K562 (cell line): ENCODE measurements around the gene SCYL3. TPM values are rescaled to one million over a fixed set of nuclear protein-coding genes. Genes with fewer than 3 reads are reported as not detected.

ENCODE experiments used
- ATAC-seq: fragments of 200-7000 bp; cut with Tn5 transposase; 3 replicates; pipeline ENCODE4 v1.9.1; 2020; ENCODE audit warnings: moderate library complexity
- Bru-seq: library from RNA; stranded (reverse); fragments of 400-500 nt; gene quantifications from one replicate; lab custom pipeline; 2021; lab: Mats Ljungman, UMichigan
- BruChase-seq, 2 experiments: library from RNA; stranded (reverse); fragments of 400-500 nt; gene quantifications; one replicate each; lab custom pipeline; 2021; lab: Mats Ljungman, UMichigan
- BruUV-seq: library from RNA; stranded (reverse); fragments of 400-500 nt; replicated peaks from 2 replicates; lab custom pipeline; 2021; lab: Mats Ljungman, UMichigan
- CTCF ChIA-PET: fragments of 300-600 bp; formaldehyde crosslinking; extraction: SDS; loops from one replicate; lab custom pipeline; 2021; ENCODE audit warnings: low intra/inter-chr PET ratio; lab: Yijun Ruan, JAX
- POLR2A ChIA-PET: fragments of 300-600, 350-650 bp; sonication (Branson Sonifier 250); formaldehyde crosslinking; extraction: SDS; loops from one replicate; lab custom pipeline; 2021; ENCODE audit warnings: antibody characterized with exemption, inconsistent platforms; lab: Yijun Ruan, JAX
- DNase-seq, 4 experiments: peaks; one replicate each; pipeline versions ENCODE4 v3.0.0 to v3.0.0-alpha.2; 2011 to 2018; ENCODE audit warnings: low spot score in 3 of 4, mixed read lengths in 3 of 4; ENCODE audit errors: extremely low read depth in 1 of 4
- FAIRE-seq: peaks from 2 replicates; lab custom pipeline; 2011; peaks lifted over from hg19 to GRCh38; lab: Jason Lieb, UNC
- H2AFZ ChIP-seq: 2 replicates; pipeline ENCODE4 v1.6.0; 2011; ENCODE audit warnings: low read depth, low read length, control low read depth, inconsistent platforms
- H3K27ac ChIP-seq: fragments of 200-600 bp; 3 replicates; pipeline ENCODE4 v1.8.0; 2011; ENCODE audit warnings: low read depth, mild to moderate bottlenecking, control low read depth, inconsistent platforms, low read length, moderate library complexity, mixed read lengths; ENCODE audit errors: extremely low read depth
- H3K27me3 ChIP-seq, 2 experiments: fragments of 300-600 bp in 1 of 2; 2 replicates in 1 of 2; 3 replicates in 1 of 2; pipeline versions ENCODE4 v1.6.0 to v1.8.0; 2011; ENCODE audit warnings: inconsistent platforms in 2 of 2, low read length in 2 of 2, mild to moderate bottlenecking in 1 of 2, mixed read lengths in 1 of 2, moderate library complexity in 1 of 2; ENCODE audit not compliant: control insufficient read depth in 2 of 2, insufficient read depth in 2 of 2
- H3K36me3 ChIP-seq: fragments of 300-600 bp; 3 replicates; pipeline ENCODE4 v1.8.0; 2011; ENCODE audit warnings: mild to moderate bottlenecking, low read length, inconsistent platforms; ENCODE audit not compliant: control insufficient read depth, insufficient read depth
- H3K4me1 ChIP-seq, 2 experiments: fragments of 200-600 bp in 1 of 2; replicated peaks in 1 of 2; 2 replicates in 1 of 2; 3 replicates in 1 of 2; pipeline versions ENCODE4 v1.5.1 to v1.8.0; 2011; ENCODE audit warnings: inconsistent platforms in 2 of 2, low read length in 2 of 2, mild to moderate bottlenecking in 1 of 2, mixed read lengths in 1 of 2, moderate library complexity in 1 of 2; ENCODE audit not compliant: control insufficient read depth in 2 of 2, insufficient read depth in 2 of 2
- H3K4me2 ChIP-seq: 2 replicates; pipeline ENCODE4 v1.6.1; 2011; ENCODE audit warnings: low read length, control low read depth, inconsistent platforms, mixed read lengths; ENCODE audit not compliant: insufficient read depth
- H3K4me3 ChIP-seq: fragments of 200-600 bp; sonication (generic), shearing (Covaris generic); 2 replicates; pipeline ENCODE4 v1.5.1; 2016; ENCODE audit warnings: control low read depth, inconsistent platforms
- H3K79me2 ChIP-seq: fragments of 200-600 bp; 3 replicates; pipeline ENCODE4 v1.8.0; 2011; ENCODE audit warnings: low read length, inconsistent platforms; ENCODE audit not compliant: control insufficient read depth, insufficient read depth
- H3K9ac ChIP-seq, 2 experiments: 2 replicates each; pipeline versions ENCODE4 v1.6.0 to v1.6.1; 2011; ENCODE audit warnings: low read depth in 2 of 2, low read length in 2 of 2, control low read depth in 1 of 2, inconsistent platforms in 1 of 2, mild to moderate bottlenecking in 1 of 2, mixed read lengths in 1 of 2; ENCODE audit not compliant: insufficient read depth in 1 of 2
- H3K9me1 ChIP-seq: one replicate; pipeline ENCODE4 v1.6.0; 2011; ENCODE audit warnings: inconsistent platforms, mild to moderate bottlenecking, low read length, moderate library complexity; ENCODE audit not compliant: control insufficient read depth, insufficient read depth
- H3K9me3 ChIP-seq: replicated peaks from 2 replicates; pipeline ENCODE4 v1.5.1; 2011; ENCODE audit warnings: low read depth, low read length, inconsistent platforms; ENCODE audit not compliant: control insufficient read depth, insufficient read depth
- H4K20me1 ChIP-seq: replicated peaks from 2 replicates; pipeline ENCODE4 v1.6.1; 2011; ENCODE audit warnings: low read length, inconsistent platforms, mixed read lengths; ENCODE audit not compliant: control insufficient read depth, insufficient read depth
- BRCA1 ChIP-seq, 2 experiments: fragments of 450-650 bp in 1 of 2; sonication (generic) in 1 of 2; formaldehyde crosslinking in 1 of 2; IDR thresholded peaks; 2 replicates each; pipeline versions ENCODE4 v1.5.0 to v1.6.1; 2017 to 2020; ENCODE audit warnings: mild to moderate bottlenecking in 1 of 2, missing genetic modification reagents in 1 of 2
- ESRRA ChIP-seq: fragments of 450-650 bp; IDR thresholded peaks from 2 replicates; pipeline ENCODE4 v1.6.1; 2014; ENCODE audit warnings: low read depth, mild to moderate bottlenecking, moderate library complexity, borderline replicate concordance
- GTF2A2 ChIP-seq: IDR thresholded peaks from 2 replicates; pipeline ENCODE4 v1.6.1; 2016; ENCODE audit warnings: mild to moderate bottlenecking, missing genetic modification characterization, missing compliant biosample characterization
- ILF3 ChIP-seq: fragments of 450-650 bp; IDR thresholded peaks from 2 replicates; pipeline ENCODE4 v1.6.1; 2018; ENCODE audit warnings: antibody characterized with exemption, mild to moderate bottlenecking, moderate library complexity, borderline replicate concordance
- PML ChIP-seq: IDR thresholded peaks from 2 replicates; pipeline ENCODE4 v1.6.1; 2012; ENCODE audit warnings: low read length, inconsistent platforms
- POLR2G ChIP-seq: fragments of 200-400 bp; formaldehyde crosslinking; IDR thresholded peaks from 2 replicates; pipeline ENCODE4 v1.6.1; 2017; ENCODE audit warnings: low read depth, mild to moderate bottlenecking, antibody characterized with exemption, low read length, moderate library complexity
- RNF219 ChIP-seq: fragments of 250-450 bp; sonication (Bioruptor Pico); IDR thresholded peaks from 2 replicates; pipeline ENCODE4 v1.5.0; 2022; ENCODE audit warnings: mild to moderate bottlenecking
- WGBS: fragments of 100-300 bp; shearing (Covaris generic); methylation state at CpG from one replicate; pipeline ENCODE4 v1.1.6; 2016; ENCODE audit warnings: low coverage, mixed read lengths; ENCODE audit not compliant: insufficient coverage; ENCODE audit errors: missing lambda C conversion rate; 5-methylcytosine and 5-hydroxymethylcytosine counted together
- in situ Hi-C: fragments of 300-500 bp; cut with MboI; formaldehyde crosslinking; loops from 4 replicates; pipeline ENCODE4 v1.15.0; 2018; ENCODE audit warnings: inconsistent platforms, mixed read lengths
- intact Hi-C: fragments of 100-400 bp; cut with micrococcal nuclease; formaldehyde crosslinking; loops from 2 replicates; pipeline ENCODE4 v1.14.2; 2022
- long read RNA-seq, 3 experiments: library from polyadenylated mRNA in 2 of 3; library from RNA in 1 of 3; unstranded in 2 of 3; stranded (forward) in 1 of 3; transcript quantifications; one replicate each; pipeline ENCODE4 v2.0.0, GENCODE V29; 2019 to 2022
- polyA minus RNA-seq, 3 experiments: library from RNA; depleted of rRNA, polyadenylated mRNA; stranded (reverse); fragments of >200 nt; gene quantifications; 2 replicates each; pipeline ENCODE4 v1.2.3, GENCODE V29; 2011
- polyA plus RNA-seq, 8 experiments: library from polyadenylated mRNA; depleted of rRNA in 4 of 8; stranded (reverse) in 5 of 8; unstranded in 3 of 8; fragments of >200 nt; fragmentation: Nextera tagmentation in 2 of 8; fragmentation: Illumina TruSeq in 1 of 8; extraction: Ambion mirVana in 2 of 8; extraction: Trizol in 1 of 8; gene quantifications; 2 replicates each; pipeline versions ENCODE4 v1.2.1 to v1.2.3, GENCODE V29; 2011 to 2014; ENCODE audit warnings: inconsistent platforms in 1 of 8, missing spikeins in 1 of 8
- total RNA-seq, 7 experiments: library from RNA; depleted of rRNA in 6 of 7; stranded (reverse); fragments of >200 nt in 6 of 7; fragmentation: Illumina TruSeq in 2 of 7; extraction: Trizol in 2 of 7; gene quantifications; 2 replicates each; pipeline versions ENCODE4 v1.2.1 to v1.2.3, GENCODE V29; 2011 to 2021; ENCODE audit warnings: low replicate concordance in 1 of 7

Gene SCYL3, protein sequence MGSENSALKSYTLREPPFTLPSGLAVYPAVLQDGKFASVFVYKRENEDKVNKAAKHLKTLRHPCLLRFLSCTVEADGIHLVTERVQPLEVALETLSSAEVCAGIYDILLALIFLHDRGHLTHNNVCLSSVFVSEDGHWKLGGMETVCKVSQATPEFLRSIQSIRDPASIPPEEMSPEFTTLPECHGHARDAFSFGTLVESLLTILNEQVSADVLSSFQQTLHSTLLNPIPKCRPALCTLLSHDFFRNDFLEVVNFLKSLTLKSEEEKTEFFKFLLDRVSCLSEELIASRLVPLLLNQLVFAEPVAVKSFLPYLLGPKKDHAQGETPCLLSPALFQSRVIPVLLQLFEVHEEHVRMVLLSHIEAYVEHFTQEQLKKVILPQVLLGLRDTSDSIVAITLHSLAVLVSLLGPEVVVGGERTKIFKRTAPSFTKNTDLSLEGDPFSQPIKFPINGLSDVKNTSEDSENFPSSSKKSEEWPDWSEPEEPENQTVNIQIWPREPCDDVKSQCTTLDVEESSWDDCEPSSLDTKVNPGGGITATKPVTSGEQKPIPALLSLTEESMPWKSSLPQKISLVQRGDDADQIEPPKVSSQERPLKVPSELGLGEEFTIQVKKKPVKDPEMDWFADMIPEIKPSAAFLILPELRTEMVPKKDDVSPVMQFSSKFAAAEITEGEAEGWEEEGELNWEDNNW
- total RNA-seq (2011; cell fraction: chromatin; rRNA removed; ENCODE audit: low replicate concordance), result 12.3 and 14.4 TPM in 2 replicates
- 6.8 and 10.0 TPM in 2 replicates for total RNA-seq (2011; cell fraction: nucleolus; rRNA removed)
- total RNA-seq (2011; cell fraction: nucleoplasm; rRNA removed), result 7.6 and 9.6 TPM in 2 replicates
- total RNA-seq (2014; rRNA removed) (4.4 and 5.5 TPM in 2 replicates), total RNA-seq (2014; rRNA removed; fragmentation: Illumina TruSeq; extraction: Trizol) (8.2 and 8.7 TPM in 2 replicates), total RNA-seq (2015; rRNA removed; fragmentation: Illumina TruSeq; extraction: Trizol) (6.6 and 7.9 TPM in 2 replicates), total RNA-seq (2021) (7.4 and 7.5 TPM in 2 replicates), polyA plus RNA-seq (2011; rRNA removed) (9.6 and 11.4 TPM in 2 replicates), polyA plus RNA-seq (2014; fragmentation: Illumina TruSeq; extraction: Trizol) (6.4 and 6.8 TPM in 2 replicates), polyA plus RNA-seq (2014; fragmentation: Nextera tagmentation; extraction: Ambion mirVana) (1 to 10 TPM; 3.6 to 5.7 TPM), polyA plus RNA-seq (2014; rRNA removed) (4.4 and 7.1 TPM in 2 replicates), polyA minus RNA-seq (2011; rRNA and poly(A)+ RNA removed) (18.6 and 21.9 TPM in 2 replicates), Bru-seq, nascent RNA (percentile 73 among the genes with signal in this experiment), BruChase-seq, experiment 1, labeled RNA remaining after a 2-hour chase (percentile 67 among the genes with signal in this experiment), BruChase-seq, experiment 2, labeled RNA remaining after a 6-hour chase (percentile 63 among the genes with signal in this experiment)
- 3.4 and 5.7 TPM in 2 replicates for polyA plus RNA-seq (2011; cell fraction: cytosol; rRNA removed)
- polyA plus RNA-seq (2011; cell fraction: nucleus; rRNA removed), result 13.9 and 14.4 TPM in 2 replicates
- 4.3 and 4.9 TPM in 2 replicates for polyA plus RNA-seq (2012)
- 3.1 and 4.6 TPM in 2 replicates for polyA minus RNA-seq (2011; cell fraction: cytosol; rRNA and poly(A)+ RNA removed)
- 15.6 and 19.8 TPM in 2 replicates for polyA minus RNA-seq (2011; cell fraction: nucleus; rRNA and poly(A)+ RNA removed)
- long read RNA-seq, experiment 1, full-length matches to known transcripts, result 4 of 11 reads
- long read RNA-seq, experiment 1, partial matches to known transcripts, result 1 of 11 reads
- long read RNA-seq, experiment 1, other reads (novel, unspliced or antisense), result 6 of 11 reads
- long read RNA-seq, experiment 2, full-length matches to known transcripts, result 1 of 5 reads
- long read RNA-seq, experiment 2, partial matches to known transcripts, result 3 of 5 reads
- long read RNA-seq, experiment 2, other reads (novel, unspliced or antisense), result 1 of 5 reads
- long read RNA-seq, experiment 3, full-length matches to known transcripts, result 2 of 3 reads
- long read RNA-seq, experiment 3, partial matches to known transcripts, result 0 of 3 reads
- long read RNA-seq, experiment 3, other reads (novel, unspliced or antisense), result 1 of 3 reads

DNA sequence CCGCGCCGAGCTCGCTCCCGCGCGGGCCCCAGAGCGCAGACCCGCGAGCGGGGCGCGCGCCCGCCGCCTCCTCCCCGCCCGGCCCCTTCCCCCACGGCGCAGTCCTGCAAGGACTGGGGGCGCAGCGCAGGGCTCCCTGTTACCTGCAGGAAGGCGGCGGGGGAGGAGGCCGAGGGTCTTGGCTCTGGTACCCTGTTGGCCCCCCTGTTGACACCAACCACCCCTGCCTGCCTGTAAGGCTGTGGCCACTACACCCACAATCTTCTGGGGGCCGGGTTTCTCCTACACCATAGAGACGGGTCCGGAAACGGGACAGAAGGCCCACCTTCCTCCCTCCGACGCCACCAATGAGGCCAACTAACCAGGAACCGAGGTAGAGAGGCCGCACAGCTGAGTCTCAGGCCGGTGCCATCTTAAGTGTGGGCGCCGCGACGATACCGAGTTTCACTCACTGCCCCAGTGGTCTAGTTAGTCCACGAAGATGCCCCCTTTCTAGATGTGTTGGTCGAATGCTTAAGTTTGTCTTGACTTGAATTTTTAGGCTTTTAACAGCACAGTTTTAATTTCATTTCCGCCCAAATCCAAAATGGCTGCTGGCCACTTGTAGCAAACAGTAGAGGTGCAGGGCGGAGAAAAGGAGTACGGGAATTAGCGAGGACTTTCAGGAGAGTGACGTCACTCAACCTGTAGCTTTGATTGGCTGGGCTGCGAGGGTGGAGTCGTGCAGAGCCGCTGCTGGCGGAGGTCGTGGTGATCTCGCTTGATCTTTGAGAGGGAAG lies at the start of gene SCYL3:
SCYL3 (minus strand) TSS at position 252 of the 779 bp plus-strand sequence. CDS start 5,056 bp downstream, outside the sequence.
- H3K9me1 ChIP-seq, result no peaks in the 10 kb centered on the region
- peak; percentile 95 for ATAC-seq
- peak within 1 kb of the TSS; percentile 94 for H3K9ac ChIP-seq
- peak within 1 kb of the TSS; percentile 69 for H3K4me3 ChIP-seq
- peaks cover 39% of the 10 kb centered on the region for H3K79me2 ChIP-seq
- H4K20me1 ChIP-seq, result no peaks in the 10 kb centered on the region
- 0% methylated on average over 33 of the region's 52 CpGs for WGBS
- POLR2A ChIA-PET, result interaction anchor here (0.6 to 2.3 kb wide), 16 partner anchors 8 to 1546 kb away, joined by 3 to 12 read pairs (median 4); partner anchors contain the start of gene GORAB
- peak within 1 kb of the TSS; percentile 88 for H3K4me2 ChIP-seq
- BruUV-seq, result no TSS peak
- H3K27me3 ChIP-seq, result no peaks in the 10 kb centered on the region
- peak within 1 kb of the TSS; percentile 98 for H2AFZ ChIP-seq
- H3K9me3 ChIP-seq, result no peaks in the 10 kb centered on the region
- DNase-seq, result peak; percentile 97 to 98 (median 98)
- H3K4me1 ChIP-seq, result peaks cover 3 to 27% of the 10 kb centered on the region in 2 experiments
- peaks cover under 1% of the 10 kb centered on the region; the same call in 1 of the 3 replicates for H3K36me3 ChIP-seq
- peak; percentile 98 for FAIRE-seq
- in situ Hi-C loops (no loop called here), intact Hi-C loops (loop anchor here (1.0 to 5.0 kb wide), 4 partner anchors 99 to 638 kb away; partner anchors contain the start of genes GORAB, KIFAP3 and SLC19A2)
- H3K27ac ChIP-seq, result peak within 1 kb of the TSS; percentile 98
- CTCF ChIA-PET, result no interaction called here
- TF ChIP-seq ILF3 (no peak), BRCA1 (IDR thresholded peaks at IDR 0.05) (no peak), BRCA1 (CRISPR knock-in tag; IDR thresholded peaks at IDR 0.05) (no peak), POLR2G (peak; percentile 93), ESRRA (peak; percentile 45; the same call in 1 of the 2 replicates), PML (peak; percentile 55), GTF2A2 (tag) (no peak; the same call in 1 of the 2 replicates), RNF219 (no peak)
